IPS-11a (cell line): ENCODE data around the gene UBE2J1.
"Not testable (repeated sequence)": the region's sequence is repeated elsewhere in the genome, so short reads cannot be mapped to it uniquely, and the experiment has no call there.

Source experiments
- H3K4me3 ChIP-seq: one replicate; pipeline ENCODE4 v1.5.1; 2013; ENCODE audit warnings: low read depth, low read length, control low read depth

The UBE2J1 gene

GRCh38 chr6:89321131-89321970, 31.2 kb downstream of the UBE2J1 start:
- H3K4me3 ChIP-seq = no peak overlapping the region

DNA sequence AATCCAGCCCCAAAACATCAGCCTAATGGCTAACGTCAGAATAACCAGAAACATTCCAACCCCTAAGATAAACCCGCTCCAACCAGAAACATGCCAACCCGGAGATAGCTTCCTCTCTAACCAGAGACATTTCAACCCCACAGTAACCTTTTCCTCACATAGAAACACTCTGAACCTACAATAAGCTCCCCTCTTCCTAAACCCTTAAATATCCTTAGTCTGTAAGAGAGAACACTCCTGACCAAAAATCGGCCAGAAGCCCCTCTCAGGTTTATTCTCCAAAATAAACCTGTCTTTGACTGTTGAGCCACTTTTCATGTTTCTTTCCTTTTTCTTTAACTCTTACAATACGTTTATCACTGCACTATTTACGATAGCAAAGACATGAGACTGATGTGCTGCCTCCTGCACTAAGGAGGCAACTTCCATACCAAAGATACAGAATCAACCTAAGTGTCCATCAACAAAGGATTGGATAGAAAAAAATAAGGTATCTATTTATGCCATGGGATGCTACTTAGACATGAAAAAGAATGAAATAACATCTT, 32.4 kb downstream of the UBE2J1 start:
- no peak overlapping the region for H3K4me3 ChIP-seq

DNA sequence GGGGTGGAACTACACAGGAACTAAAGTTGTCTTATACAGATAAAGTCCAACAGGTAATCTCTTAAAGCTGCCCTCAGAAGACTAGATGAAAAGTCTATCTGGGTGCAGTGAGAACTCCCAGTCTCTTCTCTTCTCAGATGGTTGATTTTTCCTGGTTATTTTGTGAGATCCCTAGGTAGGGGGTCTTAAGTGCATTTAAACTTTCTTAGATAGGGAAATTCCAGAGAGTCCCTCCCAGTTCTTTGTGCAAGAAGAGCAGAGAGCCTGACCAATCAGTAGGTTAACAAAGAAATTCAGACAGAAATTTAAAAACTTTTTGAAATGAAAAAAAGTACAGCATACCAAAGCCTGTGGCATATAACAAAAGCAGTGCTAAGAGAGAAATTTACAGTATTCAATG, 35.5 kb downstream of the UBE2J1 start:
- H3K4me3 ChIP-seq = no peak overlapping the region

DNA sequence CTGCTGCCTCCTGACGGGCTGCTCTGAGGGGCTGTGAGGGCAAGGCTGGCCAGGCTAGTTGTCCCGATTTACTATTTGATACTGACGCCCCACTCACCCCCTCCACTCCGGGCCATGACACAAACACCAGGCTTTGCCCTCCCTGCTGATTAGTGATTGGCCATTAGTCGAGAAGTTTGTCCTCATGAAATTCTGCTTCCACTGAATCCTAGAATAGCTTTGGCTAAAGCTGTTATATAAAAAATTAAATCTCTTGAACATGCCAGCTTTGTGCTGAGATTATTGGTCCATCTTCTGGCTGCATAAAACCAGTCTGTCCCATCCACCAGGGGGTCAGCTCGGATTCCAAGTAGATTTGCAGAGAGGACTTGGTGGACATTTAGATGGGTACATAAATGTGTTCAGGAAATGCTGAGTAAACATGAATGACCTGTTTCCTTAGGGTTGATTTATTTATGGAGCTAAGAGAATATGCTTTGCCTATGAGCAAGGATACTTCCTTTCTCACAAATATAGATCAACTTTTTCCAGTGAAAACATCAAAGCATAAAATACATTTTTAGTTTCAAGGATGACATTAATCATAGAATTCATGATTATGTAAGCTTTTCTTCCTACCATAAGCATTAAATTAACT, 37.2 kb downstream of the UBE2J1 start, which contains the start of gene GABRR2:
Gene GABRR2 (minus strand): TSS at position 51 of the 637 bp plus-strand sequence. CDS start 134 bp downstream, outside the sequence.
- no peak within 1 kb of the TSS for H3K4me3 ChIP-seq

GRCh38 chr6:89314692-89315091, 37.8 kb downstream of the UBE2J1 start:
- no peak overlapping the region for H3K4me3 ChIP-seq

DNA sequence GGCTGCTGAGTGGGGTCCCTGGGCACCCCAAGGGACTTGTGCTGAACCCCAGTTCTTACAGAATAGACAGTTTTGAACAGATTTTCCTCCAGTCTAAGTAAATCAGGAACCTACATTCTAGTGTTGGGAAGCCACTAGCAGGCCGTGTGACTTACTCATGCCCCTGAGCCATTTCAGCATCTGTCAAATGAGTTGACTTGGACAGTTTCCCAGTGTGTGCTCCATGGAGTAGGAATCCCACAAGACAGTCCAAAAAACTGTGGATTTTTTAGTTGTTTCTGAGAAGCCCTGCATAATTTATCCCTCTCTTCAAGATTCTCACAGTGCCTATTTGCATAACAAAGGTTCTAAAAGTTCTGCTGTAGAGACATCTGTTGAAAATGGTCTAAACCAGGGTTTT, 39.5 kb downstream of the UBE2J1 start:
- no peak overlapping the region for H3K4me3 ChIP-seq

DNA sequence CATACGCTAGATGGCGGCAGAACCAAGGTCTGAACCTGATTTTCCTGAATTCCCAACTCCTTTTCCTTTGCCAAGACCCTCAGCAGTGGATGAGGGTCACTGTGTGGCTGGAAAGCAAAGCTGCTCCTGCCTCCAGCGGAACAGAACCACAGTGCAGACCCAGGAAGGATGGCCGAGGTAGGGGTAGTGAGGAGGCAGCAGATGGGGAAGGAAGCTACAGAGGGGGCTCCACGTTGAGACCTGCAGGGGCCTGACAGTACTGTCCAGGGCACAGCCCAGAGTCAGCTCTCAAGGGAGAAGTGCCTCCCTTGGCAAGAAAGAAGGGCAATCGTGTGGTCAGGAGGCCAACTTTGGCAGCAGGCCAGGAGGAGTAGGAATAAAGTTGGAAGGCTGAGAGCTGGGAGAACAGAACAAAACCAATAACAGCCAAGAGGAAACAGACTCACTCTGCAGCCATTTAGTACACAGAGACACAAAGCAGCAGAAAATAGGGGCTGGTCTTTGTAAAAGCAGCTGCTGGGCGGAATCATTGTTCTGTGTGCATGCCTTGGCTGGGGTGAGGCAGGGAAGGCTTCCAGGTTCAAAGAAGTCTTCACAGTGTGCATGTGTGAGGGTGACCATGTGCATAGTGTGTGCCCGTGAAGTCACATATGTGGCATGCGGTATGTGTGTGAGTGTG, 40.5 kb downstream of the UBE2J1 start:
- no peak overlapping the region for H3K4me3 ChIP-seq

- no peak overlapping the region for H3K4me3 ChIP-seq
Observed at GRCh38 chr6:89311530-89311852, 41.0 kb downstream of the UBE2J1 start.

DNA sequence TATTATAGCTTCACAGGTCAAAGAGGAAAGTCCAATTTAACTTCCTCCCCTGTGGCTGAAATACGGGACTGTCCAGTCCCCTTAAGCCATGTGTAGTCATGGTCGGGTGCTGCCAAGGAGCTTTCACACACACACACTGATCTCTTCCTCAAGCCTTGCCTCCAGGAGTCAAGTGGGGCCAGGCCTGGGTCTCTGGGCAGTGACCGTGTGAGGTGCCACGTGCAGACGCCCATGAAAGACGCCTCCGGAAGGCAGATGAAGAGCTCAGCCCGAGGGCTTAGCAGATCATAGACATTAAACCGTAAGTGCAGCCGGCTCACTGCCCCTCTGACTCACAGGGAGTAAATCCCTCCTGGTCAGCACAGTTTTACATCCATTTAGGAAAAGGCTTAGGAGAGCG, 41.6 kb downstream of the UBE2J1 start:
- no peak overlapping the region for H3K4me3 ChIP-seq

GRCh38 chr6:89308525-89309395, 43.8 kb downstream of the UBE2J1 start:
- no peak overlapping the region for H3K4me3 ChIP-seq

DNA sequence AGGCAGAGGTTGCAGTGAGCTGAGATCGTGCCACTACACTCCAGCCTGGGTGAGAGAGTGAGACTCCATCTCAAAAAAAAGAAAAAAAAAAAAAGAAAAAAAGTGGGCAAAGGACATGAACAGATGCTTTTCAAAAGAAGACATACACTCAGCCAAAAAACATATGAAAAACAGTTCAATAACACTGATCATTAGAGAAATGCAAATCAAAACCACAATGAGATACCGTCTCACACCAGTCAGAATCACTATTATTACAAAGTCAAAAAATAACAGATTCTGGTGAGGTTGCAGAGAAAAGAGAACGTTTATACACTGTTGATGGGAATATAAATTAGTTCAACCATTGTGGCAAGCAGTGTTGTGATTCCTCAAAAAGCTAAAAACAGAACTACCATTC, 48.0 kb downstream of the UBE2J1 start:
- H3K4me3 ChIP-seq = not testable (repeated sequence)

DNA sequence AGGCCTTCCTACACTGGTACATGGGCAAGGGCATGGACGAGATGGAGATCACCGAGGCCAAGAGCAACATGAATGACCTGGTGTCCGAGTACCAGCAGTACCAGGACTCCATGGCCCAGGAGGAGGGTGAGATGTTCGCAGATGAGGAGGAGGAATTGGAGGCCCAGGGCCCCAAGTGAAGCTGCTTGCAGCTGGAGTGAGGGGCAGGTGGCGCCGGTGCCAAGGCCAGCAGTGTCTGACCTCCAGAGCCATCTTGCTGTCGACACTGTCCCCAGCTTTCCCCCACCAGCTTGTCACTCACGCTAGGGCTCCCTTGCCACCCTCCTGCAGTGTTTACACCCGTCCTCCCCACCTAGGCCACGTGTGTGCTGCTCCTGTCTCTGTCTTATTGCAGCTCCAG, 49.6 kb downstream of the UBE2J1 start:
- no peak overlapping the region for H3K4me3 ChIP-seq

GRCh38 chr6:89302195-89302770, 50.2 kb downstream of the UBE2J1 start:
- H3K4me3 ChIP-seq = no peak overlapping the region

GRCh38 chr6:89301586-89302194, 50.8 kb downstream of the UBE2J1 start:
- H3K4me3 ChIP-seq = no peak overlapping the region

- no peak overlapping the region for H3K4me3 ChIP-seq
Observed at GRCh38 chr6:89299466-89299850, 53.1 kb downstream of the UBE2J1 start.

GRCh38 chr6:89298680-89299465, 53.6 kb downstream of the UBE2J1 start:
- H3K4me3 ChIP-seq = no peak overlapping the region

DNA sequence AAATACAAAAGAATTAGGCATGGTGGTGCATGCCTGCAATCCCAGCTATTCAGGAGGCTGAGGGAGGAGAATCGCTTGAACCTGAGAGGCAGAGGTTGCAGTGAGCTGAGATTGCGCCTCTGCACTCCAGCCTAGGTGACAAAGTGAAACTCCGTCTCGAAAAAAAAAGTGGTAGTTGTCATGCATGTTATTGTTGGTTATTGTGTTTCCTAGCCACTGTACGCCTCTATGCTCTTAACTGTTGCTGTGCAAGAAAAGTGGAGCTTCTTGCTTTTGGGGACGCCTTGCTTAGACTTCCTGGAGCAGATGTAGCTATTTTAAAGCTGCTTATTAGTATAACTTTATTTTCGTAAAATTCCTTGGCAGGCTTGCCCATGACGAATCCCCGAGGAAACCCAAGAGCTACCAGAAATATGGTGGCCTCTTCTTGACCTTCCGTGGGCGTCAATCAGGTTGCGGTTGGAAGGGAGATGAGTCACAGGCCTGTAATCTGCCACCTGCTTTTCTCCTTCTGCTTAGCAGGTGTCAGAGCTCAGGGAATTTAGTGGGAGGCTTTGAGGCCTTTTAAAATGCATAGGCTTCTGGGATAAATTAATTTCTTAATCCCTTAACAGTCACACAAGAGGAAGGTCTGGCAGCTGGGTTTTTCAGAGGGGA, 54.7 kb downstream of the UBE2J1 start:
- no peak overlapping the region for H3K4me3 ChIP-seq

- H3K4me3 ChIP-seq = no peak overlapping the region
Observed at GRCh38 chr6:89295981-89296380, 56.5 kb downstream of the UBE2J1 start.

GRCh38 chr6:89295116-89295515, 57.4 kb downstream of the UBE2J1 start:
- not testable (repeated sequence) for H3K4me3 ChIP-seq
